HepG2 (cell line): ENCODE measurements around the gene MICB. TPM values are rescaled to one million over a fixed set of nuclear protein-coding genes. Genes with fewer than 3 reads are reported as not detected.
"Not testable (repeated sequence)": the region's sequence is repeated elsewhere in the genome, so short reads cannot be mapped to it uniquely, and the experiment has no call there.

ENCODE experiments used
- ATAC-seq: fragments of 200-7000 bp; cut with Tn5 transposase; 3 replicates; pipeline ENCODE4 v1.9.1; 2020; ENCODE audit warnings: mild to moderate bottlenecking, moderate library complexity
- BruUV-seq: library from RNA; stranded (reverse); fragments of 400-500 nt; replicated peaks from 2 replicates; lab custom pipeline; 2021; lab: Mats Ljungman, UMichigan
- CTCF ChIA-PET: fragments of 300-600 bp; formaldehyde crosslinking; extraction: SDS; loops from one replicate; lab custom pipeline; 2021; ENCODE audit warnings: low total read pairs, inconsistent platforms, low intra/inter-chr PET ratio; lab: Yijun Ruan, JAX
- POLR2A ChIA-PET: fragments of 350-600 bp; sonication (Branson Sonifier 250); formaldehyde crosslinking; loops from one replicate; lab custom pipeline; 2020; ENCODE audit warnings: antibody characterized with exemption, inconsistent platforms; lab: Yijun Ruan, JAX
- DNase-seq: peaks from one replicate; pipeline ENCODE4 v3.0.0-alpha.2; 2015; ENCODE audit warnings: low spot score
- FAIRE-seq: peaks from 3 replicates; lab custom pipeline; 2011; peaks lifted over from hg19 to GRCh38; lab: Jason Lieb, UNC
- H2AFZ ChIP-seq: one replicate; pipeline ENCODE4 v1.6.1; 2011; ENCODE audit warnings: low read length, inconsistent platforms
- H3K27ac ChIP-seq: fragments of 300-600 bp; 3 replicates; pipeline ENCODE4 v1.8.0; 2011; ENCODE audit warnings: mixed run types, mild to moderate bottlenecking, mixed read lengths, low read length, inconsistent platforms; ENCODE audit not compliant: insufficient read depth; ENCODE audit errors: extremely low read length
- H3K27me3 ChIP-seq, 2 experiments: fragments of 200-600 bp in 1 of 2; 2 replicates in 1 of 2; 3 replicates in 1 of 2; pipeline versions ENCODE4 v1.6.0 to v1.8.0; 2011; ENCODE audit warnings: low read length in 2 of 2, mild to moderate bottlenecking in 2 of 2, moderate library complexity in 2 of 2, inconsistent platforms in 1 of 2; ENCODE audit not compliant: insufficient read depth in 2 of 2, control insufficient read depth in 1 of 2
- H3K36me3 ChIP-seq, 2 experiments: fragments of 200-600 bp in 1 of 2; replicated peaks in 1 of 2; 2 replicates in 1 of 2; 3 replicates in 1 of 2; pipeline versions ENCODE4 v1.5.1 to v1.8.0; 2011; ENCODE audit warnings: low read length in 2 of 2, inconsistent platforms in 1 of 2; ENCODE audit not compliant: insufficient read depth in 2 of 2, control insufficient read depth in 1 of 2
- H3K4me1 ChIP-seq: 2 replicates; pipeline ENCODE4 v1.5.1; 2012; ENCODE audit warnings: low read length, inconsistent platforms; ENCODE audit not compliant: insufficient read depth
- H3K4me2 ChIP-seq: 2 replicates; pipeline ENCODE4 v1.6.0; 2011; ENCODE audit warnings: low read depth, low read length, inconsistent platforms
- H3K4me3 ChIP-seq, 3 experiments: fragments of 200-600 bp in 1 of 3; sonication (generic), shearing (Covaris generic) in 1 of 3; replicated peaks in 1 of 3; 2 replicates each; pipeline ENCODE4 v1.5.1; 2011 to 2016; ENCODE audit warnings: low read length in 3 of 3, inconsistent platforms in 2 of 3, low read depth in 2 of 3, mild to moderate bottlenecking in 2 of 3, control low read depth in 1 of 3, mixed read lengths in 1 of 3; ENCODE audit not compliant: insufficient read depth in 1 of 3
- H3K79me2 ChIP-seq: one replicate; pipeline ENCODE4 v1.6.1; 2011; ENCODE audit warnings: low read length, inconsistent platforms; ENCODE audit not compliant: insufficient read depth
- H3K9ac ChIP-seq: 2 replicates; pipeline ENCODE4 v1.6.0; 2011; ENCODE audit warnings: mild to moderate bottlenecking, low read depth, low read length, inconsistent platforms; ENCODE audit not compliant: insufficient read depth
- H3K9me3 ChIP-seq: 2 replicates; pipeline ENCODE4 v1.5.1; 2012; ENCODE audit warnings: mild to moderate bottlenecking, low read length
- H4K20me1 ChIP-seq: 2 replicates; pipeline ENCODE4 v1.6.0; 2011; ENCODE audit warnings: inconsistent platforms, mild to moderate bottlenecking, low read length, moderate library complexity; ENCODE audit not compliant: insufficient read depth
- ETV6 ChIP-seq: sonication (generic); formaldehyde crosslinking; conservative IDR thresholded peaks from 2 replicates; pipeline ENCODE4 v1.4.0; 2020; ENCODE audit warnings: missing genetic modification reagents
- MTA3 ChIP-seq: sonication (generic); formaldehyde crosslinking; IDR thresholded peaks from 2 replicates; pipeline ENCODE4 v1.4.0; 2020; ENCODE audit warnings: missing genetic modification reagents
- POLR2AphosphoS2 ChIP-seq: IDR thresholded peaks from 2 replicates; pipeline ENCODE4 v1.6.1; 2011; ENCODE audit warnings: low read depth, low read length, improper control_type of control experiment
- TGIF2 ChIP-seq: IDR thresholded peaks from 2 replicates; pipeline ENCODE4 v1.6.1; 2016; ENCODE audit warnings: control low read depth, missing compliant biosample characterization
- ZNF773 ChIP-seq: sonication (generic); formaldehyde crosslinking; IDR thresholded peaks from 2 replicates; pipeline ENCODE4 v1.4.0; 2020; ENCODE audit warnings: missing genetic modification reagents, borderline replicate concordance
- whole genome bisulfite sequencing: methylation state at CpG from one replicate; pipeline ENCODE4 v1.1.6; 2017; ENCODE audit warnings: low lambda C conversion rate; 5-methylcytosine and 5-hydroxymethylcytosine counted together
- in situ Hi-C: cut with HindIII; loops from 2 replicates; pipeline ENCODE4 v1.10.0; 2017; ENCODE audit warnings: low pct_unique_long_range_greater_than_20kb; ENCODE audit not compliant: extremely low pct_ligation_motif_present
- intact Hi-C: fragments of 100-400 bp; cut with micrococcal nuclease; formaldehyde crosslinking; loops from one replicate; pipeline ENCODE4 v1.10.0; 2022; ENCODE audit not compliant: unreplicated experiment
- polyA plus RNA-seq, 8 experiments: library from polyadenylated mRNA; depleted of rRNA in 3 of 8; stranded (reverse) in 7 of 8; unstranded in 1 of 8; fragments of >200 nt; fragmentation: Illumina TruSeq in 4 of 8; extraction: Trizol in 4 of 8; gene quantifications; 2 replicates each; pipeline versions ENCODE4 v1.2.1 to v1.2.3, GENCODE V29; 2011 to 2016; ENCODE audit warnings: low read depth in 4 of 8, missing spikeins in 1 of 8, mixed read lengths in 1 of 8; ENCODE audit not compliant: insufficient read depth in 1 of 8
- total RNA-seq, 5 experiments: library from RNA; depleted of rRNA; stranded (reverse); fragments of >200 nt; fragmentation: Illumina TruSeq; extraction: Trizol; gene quantifications; 2 replicates each; pipeline ENCODE4 v1.2.3, GENCODE V29; 2016; ENCODE audit warnings: low read depth in 1 of 5

Gene MICB
- total and polyA plus RNA-seq, 2 of the 13 experiments (the other 11 are each of a cell fraction or from before 2014, with no cell fraction given), result 12.5 to 12.8 TPM

GRCh38 chr6:31502586-31502985 lies 4.6 kb downstream of the MICB start:
- no peak for DNase-seq
- Histone ChIP-seq H3K27me3 (0 out of 5 replicates have a peak, but pooled peaks cover 0 to 8% of the 10 kb centered on the region in 2 experiments), H2AFZ (no peak overlapping the region), H3K4me2 (no peak overlapping the region), H3K4me1 (peaks cover 17% of the 10 kb centered on the region), H3K79me2 (no peaks in the 10 kb centered on the region), H3K27ac (no peak overlapping the region), H3K9me3 (no peaks in the 10 kb centered on the region), H4K20me1 (no peaks in the 10 kb centered on the region), H3K36me3 (0 out of 5 replicates have a peak, but pooled peaks cover 0 to under 1% of the 10 kb centered on the region in 2 experiments), H3K9ac (no peak overlapping the region), H3K4me3 (no peak overlapping the region)
- no peak for ATAC-seq
- CTCF ChIA-PET, result no interaction called here
- no TSS peak for BruUV-seq
- FAIRE-seq, result peak; percentile 21
- POLR2A ChIA-PET, result no interaction called here
- in situ Hi-C loops (no loop called here), intact Hi-C loops (no loop called here)
- TF ChIP-seq ETV6 (CRISPR knock-in tag), result no peak
- TF ChIP-seq POLR2AphosphoS2, result no peak
- TF ChIP-seq MTA3 (CRISPR knock-in tag), result no peak
- TF ChIP-seq ZNF773 (CRISPR knock-in tag), result no peak
- no peak for TF ChIP-seq TGIF2

GRCh38 chr6:31509036-31509435 lies 11.1 kb downstream of the MICB start:
- H4K20me1 ChIP-seq, in situ Hi-C loops, H3K27ac ChIP-seq, H3K79me2 ChIP-seq, DNase-seq, FAIRE-seq, H3K27me3 ChIP-seq, H3K9ac ChIP-seq, BruUV-seq, H3K36me3 ChIP-seq, intact Hi-C loops, H3K4me3 ChIP-seq, CTCF ChIA-PET, H3K9me3 ChIP-seq, H2AFZ ChIP-seq, H3K4me1 ChIP-seq, H3K4me2 ChIP-seq, POLR2A ChIA-PET: not testable (repeated sequence)
- WGBS, result 30% methylated on average over 2 of the region's 2 CpGs
- ATAC-seq, result peak; percentile 68
